Activated effector memory CD4-positive, alpha-beta T cell treated with anti-CD3 and anti-CD28 coated beads, Interleukin-2, amount 50 U/mL, for 16 hours (primary cell): ENCODE results near the gene MYNN.

ENCODE experiments used
- DNase-seq: peaks from one replicate; pipeline ENCODE4 v3.0.0-alpha.2; 2020

The MYNN gene

GRCh38 chr3:169780742-169781141, 7.5 kb downstream of the MYNN start:
- no peak for DNase-seq

GRCh38 chr3:169781209-169781855, 8.1 kb downstream of the MYNN start:
- no peak for DNase-seq

DNA sequence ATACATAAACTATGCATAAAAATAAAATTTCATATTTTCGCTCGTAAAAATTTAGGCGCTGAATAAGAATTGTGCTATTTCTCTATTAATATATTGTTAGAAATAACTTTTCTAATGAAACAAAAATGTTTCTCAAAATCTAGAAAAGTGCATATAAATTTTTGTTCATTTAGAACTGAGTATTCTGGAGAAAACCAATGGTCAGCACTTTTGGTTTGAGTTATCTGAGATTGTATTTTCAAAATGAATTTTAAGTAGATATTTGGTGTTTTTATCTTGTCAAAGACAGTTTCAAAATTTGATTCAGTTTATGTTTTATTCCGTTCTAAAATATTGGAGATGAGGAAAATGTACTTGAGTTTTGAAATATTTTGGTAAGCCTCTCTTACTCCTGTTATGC, 13.9 kb downstream of the MYNN start:
- DNase-seq: no peak

DNA sequence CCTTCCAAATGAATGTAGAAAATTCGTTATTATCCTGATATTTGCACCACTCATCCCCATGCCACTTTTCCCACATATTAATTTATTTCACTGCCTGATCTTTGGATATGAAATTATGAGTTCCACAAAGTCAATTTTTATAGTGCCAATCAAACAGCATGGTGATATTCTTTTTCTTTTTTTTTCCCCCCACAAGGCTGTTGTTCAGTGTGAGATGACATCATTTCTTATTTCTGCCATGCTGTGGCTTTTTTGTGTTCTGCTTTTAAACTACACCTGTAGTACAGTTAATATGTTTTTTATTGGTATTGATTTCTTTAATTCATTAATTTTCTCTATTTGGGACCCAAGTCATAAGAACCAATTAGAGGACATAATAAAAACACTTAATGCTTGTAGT, 14.6 kb downstream of the MYNN start:
- no peak for DNase-seq

GRCh38 chr3:169790219-169790618, 17.0 kb downstream of the MYNN start:
- DNase-seq: no peak

- DNase-seq: no peak
These were observed 17.7 kb downstream of the MYNN start for GRCh38 chr3:169790687-169791429.

GRCh38 chr3:169792359-169792758, 19.2 kb downstream of the MYNN start:
- DNase-seq: no peak

DNA sequence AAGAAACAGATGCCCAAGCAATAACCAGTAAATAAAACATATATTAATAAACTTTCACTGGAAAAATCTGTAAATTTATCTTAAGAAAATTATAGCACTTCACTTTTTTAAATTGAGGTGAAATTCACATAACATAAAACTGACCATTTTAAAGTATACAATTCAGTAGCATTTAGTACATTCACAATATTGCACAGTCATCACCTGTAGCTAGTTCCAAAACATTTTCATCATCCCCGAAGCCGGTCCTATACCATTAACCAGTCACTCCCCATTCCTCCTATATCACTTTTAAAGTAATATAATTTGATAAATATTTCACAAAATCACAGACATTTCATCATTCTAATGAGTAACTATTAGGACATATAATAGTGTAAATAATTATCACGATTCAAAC, 31.5 kb downstream of the MYNN start:
- DNase-seq: no peak

DNA sequence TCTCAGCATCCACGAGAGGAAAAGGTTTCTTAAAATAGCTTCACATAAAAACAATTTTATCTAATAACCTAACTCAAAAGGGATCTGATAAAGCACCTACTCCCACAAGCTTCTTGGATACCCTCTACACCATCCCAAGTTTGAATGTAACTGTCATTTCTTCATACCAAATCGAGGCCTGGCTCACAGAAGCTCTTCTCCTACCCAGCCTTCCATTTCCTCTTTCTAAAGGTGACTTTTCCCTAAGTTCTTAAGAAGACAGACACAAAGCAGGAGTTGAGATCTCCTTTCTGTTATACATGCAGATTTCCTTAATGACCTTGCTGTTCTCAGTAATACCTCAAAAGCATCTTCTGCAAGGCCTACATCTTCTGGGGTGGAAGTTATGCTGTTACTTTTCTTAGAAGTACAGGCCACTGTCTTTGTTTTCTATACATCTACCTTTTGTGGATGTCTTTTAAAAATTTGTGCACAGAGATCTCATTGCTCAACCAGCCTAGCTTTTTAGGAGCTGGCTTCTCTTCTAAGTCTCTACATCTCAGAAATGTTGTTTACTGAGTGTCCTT, 36.1 kb downstream of the MYNN start:
- no peak for DNase-seq

DNA sequence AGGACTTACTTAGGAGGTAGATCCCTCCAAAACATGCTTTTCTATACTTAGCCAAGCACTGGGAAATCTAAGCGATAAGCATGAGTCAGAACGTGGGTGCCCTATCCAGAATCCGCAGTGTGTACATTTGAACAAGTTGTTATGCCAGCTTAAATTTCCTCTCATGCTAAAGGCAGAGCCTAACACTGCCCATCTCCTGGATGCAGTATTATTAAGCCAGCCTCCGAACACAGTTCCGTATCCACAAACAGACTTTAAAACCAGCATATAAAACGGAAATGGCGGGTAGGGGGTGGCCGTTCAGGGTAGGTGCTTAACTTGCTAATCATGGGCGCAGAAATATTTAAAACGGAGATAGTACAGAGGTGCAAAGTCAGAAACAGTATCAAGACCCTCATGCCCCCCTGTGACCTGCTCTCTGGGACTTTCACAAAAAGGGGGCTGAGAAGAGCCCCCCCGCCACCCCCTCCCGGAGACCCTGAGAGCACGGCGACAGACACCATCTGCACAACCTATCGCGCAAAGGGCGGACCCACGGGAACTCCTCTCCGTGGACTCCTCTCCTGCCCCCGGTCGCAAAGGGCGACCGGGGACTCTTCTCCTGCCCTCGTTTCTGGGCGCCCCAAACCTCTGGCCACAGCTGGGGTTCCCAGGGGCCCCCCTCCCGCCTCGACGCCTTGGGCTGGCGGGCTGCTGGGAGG, 38.6 kb downstream of the MYNN start:
- DNase-seq: no peak

- DNase-seq: peak; percentile 87
These were observed 39.4 kb downstream of the MYNN start, which contains the start of the genes LRRC34 and LRRIQ4 for GRCh38 chr3:169812332-169813235. LRRC34 (minus strand) TSS chr3:169812904; CDS start chr3:169812548, 356 bp downstream. LRRIQ4 (plus strand) TSS chr3:169812870; CDS start chr3:169821922, 9,052 bp downstream.

GRCh38 chr3:169813278-169813677, 40.1 kb downstream of the MYNN start:
- DNase-seq: no peak

DNA sequence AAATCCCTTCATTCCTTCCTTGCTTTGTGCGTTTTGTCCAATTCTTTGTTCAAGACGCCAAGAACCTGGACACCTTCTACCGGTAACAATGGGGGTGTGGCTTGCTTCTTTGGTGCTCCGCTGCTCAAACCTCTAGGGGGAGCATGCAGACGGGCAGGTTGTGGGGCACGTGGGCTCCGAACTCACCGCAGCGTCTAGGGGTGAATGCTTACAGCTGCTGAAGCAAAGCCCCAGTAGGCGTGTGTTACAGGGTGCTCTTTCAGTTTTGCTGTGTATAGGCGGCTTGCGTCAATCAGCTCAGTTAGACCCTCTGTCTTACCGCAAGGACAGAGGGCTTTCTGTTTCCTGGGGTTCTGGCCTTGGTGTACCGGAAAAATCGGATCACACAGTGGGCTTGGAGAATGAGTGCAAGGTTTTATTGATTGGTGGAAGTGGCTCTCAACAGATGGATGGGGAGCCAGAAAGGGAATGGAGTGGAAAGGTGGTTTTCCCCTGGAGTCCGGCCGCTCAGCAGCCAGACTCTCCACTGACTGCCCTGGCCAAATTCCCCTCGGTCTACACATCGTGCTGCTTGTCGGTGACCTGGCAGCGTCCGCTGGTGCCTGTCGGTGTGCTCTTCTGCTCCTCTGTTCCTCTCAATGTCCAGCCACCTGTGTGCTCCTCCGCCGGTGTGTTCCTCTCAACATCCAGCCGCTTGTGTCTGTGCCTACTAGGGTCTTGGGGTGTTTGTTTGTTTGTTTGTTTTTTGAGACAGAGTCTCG, 40.7 kb downstream of the MYNN start:
- peak; percentile 88 for DNase-seq

DNA sequence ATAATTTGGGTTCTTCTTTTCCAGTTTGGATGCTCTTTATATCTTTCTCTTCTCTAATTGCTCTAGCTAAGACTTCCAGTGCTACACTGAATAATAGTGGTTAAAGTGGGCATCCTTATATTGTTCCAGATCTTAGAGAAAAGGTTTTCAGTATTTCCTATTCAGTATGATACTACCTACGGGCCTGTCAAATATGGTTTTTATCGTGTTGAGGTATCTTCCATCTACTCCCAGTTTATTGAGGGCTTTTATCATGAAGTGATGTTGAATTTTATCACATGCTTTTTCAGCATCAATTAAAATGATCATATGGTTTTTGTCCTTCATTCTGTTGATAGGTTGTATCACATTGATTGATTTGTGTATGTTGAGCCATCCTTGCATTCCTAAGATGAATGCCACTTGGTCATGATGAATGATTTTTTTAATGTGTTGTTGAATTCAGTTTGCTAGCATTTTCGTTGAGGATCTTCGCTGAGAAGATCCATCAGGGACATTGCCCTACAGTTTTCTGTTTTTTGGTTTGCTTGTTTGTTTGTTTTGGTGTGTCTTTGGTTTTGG, 42.5 kb downstream of the MYNN start:
- DNase-seq: no peak

GRCh38 chr3:169818316-169818715, 45.1 kb downstream of the MYNN start:
- DNase-seq: no peak

- DNase-seq: no peak
These were observed 48.9 kb downstream of the MYNN start for GRCh38 chr3:169822091-169822490.

- DNase-seq: no peak
These were observed 49.3 kb downstream of the MYNN start for GRCh38 chr3:169822540-169822939.

DNA sequence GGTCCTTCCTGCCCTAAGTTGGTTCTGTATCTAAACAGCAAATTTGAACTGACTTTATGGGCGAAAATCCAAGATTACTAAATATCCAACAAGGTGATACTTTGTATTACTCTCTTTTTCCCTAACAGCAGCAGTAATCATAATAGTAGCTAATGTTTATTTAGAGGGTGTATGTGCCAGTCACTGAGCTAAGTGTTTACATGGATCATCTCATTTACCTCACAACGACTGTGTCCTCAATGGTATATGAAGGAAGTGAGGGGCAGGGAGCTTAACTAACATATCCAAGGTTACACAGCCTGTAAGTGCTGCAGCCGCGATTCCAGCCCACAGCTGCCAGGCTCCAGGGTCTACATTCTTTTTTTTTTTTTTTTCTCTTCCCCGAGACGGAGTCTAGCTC, 49.8 kb downstream of the MYNN start:
- no peak for DNase-seq

DNA sequence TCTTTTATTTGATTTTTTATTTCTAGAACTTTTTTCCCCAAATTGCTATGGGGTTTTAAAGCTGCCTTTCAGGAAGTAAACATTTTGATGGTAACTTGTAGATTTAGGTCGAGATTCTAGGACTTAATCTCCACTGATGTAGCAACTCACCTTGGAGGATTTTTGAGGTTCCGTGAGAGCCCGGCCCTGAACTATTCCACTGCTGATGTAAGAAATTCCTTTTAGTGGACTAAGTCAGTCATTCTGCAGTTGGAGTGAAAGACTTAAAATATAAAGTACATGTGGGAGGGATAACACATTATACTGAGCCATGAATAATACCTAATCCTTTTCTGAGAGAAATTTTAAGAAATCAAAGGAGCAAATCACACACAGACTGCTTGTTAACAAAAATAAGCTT, 52.1 kb downstream of the MYNN start:
- DNase-seq: no peak

DNA sequence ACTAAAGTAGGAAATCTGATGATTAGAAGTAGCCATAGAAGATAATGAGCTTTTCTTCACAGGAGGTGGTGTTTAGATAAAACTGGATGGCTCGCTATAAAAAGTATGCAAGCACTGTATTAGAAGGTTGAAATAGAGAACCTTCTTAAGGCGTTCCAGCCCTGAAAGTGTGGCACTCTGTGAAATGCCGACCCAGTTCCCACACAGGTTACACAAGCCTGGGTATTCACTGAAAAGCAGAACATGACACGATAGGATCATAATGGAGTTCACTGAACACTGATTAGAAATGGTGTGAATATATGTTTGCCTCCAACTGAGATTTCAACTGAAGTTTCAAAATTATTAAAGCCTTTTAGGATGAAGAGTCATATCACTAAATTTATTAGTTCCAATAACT, 54.5 kb downstream of the MYNN start:
- no peak for DNase-seq

DNA sequence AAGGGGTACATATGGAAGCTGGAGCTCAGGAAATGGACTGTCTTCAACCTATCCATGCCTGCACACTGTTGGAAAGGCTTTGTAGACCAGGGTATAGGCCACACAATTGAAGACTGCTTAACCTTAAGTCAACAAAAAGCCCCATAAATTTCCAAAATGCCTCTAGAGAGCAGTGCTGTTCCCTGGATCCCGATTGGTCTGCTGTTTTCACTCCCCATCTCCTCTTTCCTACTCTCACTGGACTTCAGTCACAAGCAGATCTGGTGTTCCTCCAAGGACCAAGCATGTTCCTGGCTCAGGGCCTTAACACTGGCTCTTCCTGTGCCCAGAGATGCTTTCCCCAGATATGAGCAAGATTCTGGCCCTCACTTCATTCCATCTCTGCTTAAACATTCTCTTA, 62.3 kb downstream of the MYNN start:
- DNase-seq: no peak
